Natural killer cell (primary cell): ENCODE results near the gene GRID1. TPM values are rescaled to one million over a fixed set of nuclear protein-coding genes. Genes with fewer than 3 reads are reported as not detected.

Experiments
- ATAC-seq, 3 donors: fragments of 150-1000 bp in 2 of 3; fragments of 200-7000 bp in 1 of 3; cut with Tn5 transposase; 1 replicate in 1 of 3; 2 replicates in 2 of 3; pipeline ENCODE4 v1.10.0; 2021; ENCODE audit warnings: mild to moderate bottlenecking in 2 of 3, moderate library complexity in 2 of 3
- DNase-seq, 2 donors: peaks; one replicate each; pipeline versions ENCODE4 v3.0.0 to v3.0.0-alpha.2; 2013 to 2021; ENCODE audit warnings: mixed read lengths in 1 of 2
- H3K27ac ChIP-seq: one replicate; pipeline ENCODE4 v1.5.1; 2013; ENCODE audit warnings: mild to moderate bottlenecking, low read length
- H3K27me3 ChIP-seq: one replicate; pipeline ENCODE4 v1.6.1; 2013; ENCODE audit warnings: low read length; ENCODE audit not compliant: control insufficient read depth, insufficient read depth
- H3K36me3 ChIP-seq: one replicate; pipeline ENCODE4 v1.6.1; 2013; ENCODE audit warnings: low read length; ENCODE audit not compliant: control insufficient read depth, insufficient read depth
- H3K4me1 ChIP-seq: one replicate; pipeline ENCODE4 v1.6.1; 2013; ENCODE audit warnings: low read length; ENCODE audit not compliant: control insufficient read depth, insufficient read depth
- H3K4me3 ChIP-seq: one replicate; pipeline ENCODE4 v1.5.1; 2013; ENCODE audit warnings: low read length
- H3K9me3 ChIP-seq: one replicate; pipeline ENCODE4 v1.6.1; 2013; ENCODE audit warnings: low read length; ENCODE audit not compliant: control insufficient read depth, insufficient read depth
- H3K27ac Mint-ChIP-seq, 2 donors: one replicate each; pipeline ENCODE4 v1.8.0; 2022; ENCODE audit warnings: mild to moderate bottlenecking in 2 of 2, mixed read lengths in 2 of 2, moderate library complexity in 1 of 2
- H3K27me3 Mint-ChIP-seq, 2 donors: one replicate each; pipeline ENCODE4 v1.8.0; 2022; ENCODE audit warnings: low read depth in 2 of 2, mixed read lengths in 2 of 2
- H3K36me3 Mint-ChIP-seq: one replicate; pipeline ENCODE4 v1.8.0; 2022; ENCODE audit warnings: mixed read lengths
- H3K4me1 Mint-ChIP-seq, 2 donors: one replicate each; pipeline ENCODE4 v1.8.0; 2022; ENCODE audit warnings: mixed read lengths in 2 of 2
- H3K4me3 Mint-ChIP-seq: one replicate; pipeline ENCODE4 v1.8.0; 2022; ENCODE audit warnings: mild to moderate bottlenecking, moderate library complexity, mixed read lengths
- H3K9me3 Mint-ChIP-seq, 2 donors: one replicate each; pipeline ENCODE4 v1.8.0; 2022; ENCODE audit warnings: mixed read lengths in 2 of 2
- CTCF ChIP-seq: fragments of 200-600 bp; IDR thresholded peaks from one replicate; pipeline ENCODE4 v1.8.0; 2022; ENCODE audit warnings: antibody characterized with exemption
- WGBS: methylation state at CpG from one replicate; pipeline ENCODE4 v1.1.7; 2013; ENCODE audit warnings: missing lambda C conversion rate; ENCODE audit not compliant: insufficient coverage; 5-methylcytosine and 5-hydroxymethylcytosine counted together
- intact Hi-C: fragments of 100-400 bp; cut with micrococcal nuclease; formaldehyde crosslinking; loops from one replicate; pipeline ENCODE4 v1.14.2; 2022
- total RNA-seq, 4 donors: library from RNA; stranded (reverse); fragments of 120-200 nt in 1 of 4; gene quantifications; one replicate each; pipeline versions ENCODE4 v1.2.3 to v1.2.4, GENCODE V29; 2013 to 2022

The GRID1 gene
- total RNA-seq, 3 donors from 2014 or later (not counting 1 experiment from before 2014, with no cell fraction given) = not detected

GRCh38 chr10:86030312-86030711, 336.3 kb downstream of the GRID1 start:
- Histone ChIP-seq H3K4me1 (no peaks in the 10 kb centered on the region), H3K27ac (no peak overlapping the region), H3K4me3 (no peak overlapping the region), H3K9me3 (no peaks in the 10 kb centered on the region), H3K27me3 (no peaks in the 10 kb centered on the region), H3K36me3 (no peaks in the 10 kb centered on the region)
- ATAC-seq = no peak
- H3K27ac Mint-ChIP-seq = no peak overlapping the region
- no peak for DNase-seq
- no peak for TF ChIP-seq CTCF
- no peaks in the 10 kb centered on the region for H3K4me1 Mint-ChIP-seq
- no peak overlapping the region for H3K4me3 Mint-ChIP-seq
- 0% methylated on average over 1 of the region's 2 CpGs for WGBS
- intact Hi-C loops = no loop called here
- no peaks in the 10 kb centered on the region for H3K9me3 Mint-ChIP-seq
- H3K36me3 Mint-ChIP-seq = no peaks in the 10 kb centered on the region
- H3K27me3 Mint-ChIP-seq = peaks cover 0 to 4% of the 10 kb centered on the region in 2 donors

GRCh38 chr10:86027346-86027745, 339.2 kb downstream of the GRID1 start:
- no peaks in the 10 kb centered on the region for H3K9me3 Mint-ChIP-seq
- Histone ChIP-seq H3K36me3 (no peaks in the 10 kb centered on the region), H3K27ac (no peak overlapping the region), H3K27me3 (no peaks in the 10 kb centered on the region), H3K9me3 (no peaks in the 10 kb centered on the region), H3K4me1 (no peaks in the 10 kb centered on the region), H3K4me3 (no peak overlapping the region)
- H3K27ac Mint-ChIP-seq = no peak overlapping the region
- 77% methylated on average over 1 of the region's 2 CpGs for WGBS
- H3K4me3 Mint-ChIP-seq = no peak overlapping the region
- ATAC-seq = no peak
- intact Hi-C loops = no loop called here
- no peak for TF ChIP-seq CTCF
- no peaks in the 10 kb centered on the region for H3K36me3 Mint-ChIP-seq
- H3K27me3 Mint-ChIP-seq = peaks cover 0 to 4% of the 10 kb centered on the region in 2 donors
- H3K4me1 Mint-ChIP-seq = no peaks in the 10 kb centered on the region
- DNase-seq = no peak

- Mint-ChIP-seq H3K9me3 (no peaks in the 10 kb centered on the region), H3K27ac (no peak overlapping the region), H3K4me3 (no peak overlapping the region), H3K27me3 (peaks cover 0 to 4% of the 10 kb centered on the region in 2 donors), H3K36me3 (no peaks in the 10 kb centered on the region), H3K4me1 (no peaks in the 10 kb centered on the region)
- H3K4me1 ChIP-seq = no peaks in the 10 kb centered on the region
- no peaks in the 10 kb centered on the region for H3K9me3 ChIP-seq
- whole genome bisulfite sequencing = 73% methylated on average over 3 of the region's 3 CpGs
- H3K27me3 ChIP-seq = no peaks in the 10 kb centered on the region
- ATAC-seq = no peak
- no peaks in the 10 kb centered on the region for H3K36me3 ChIP-seq
- no peak overlapping the region for H3K4me3 ChIP-seq
- TF ChIP-seq CTCF = no peak
- no peak overlapping the region for H3K27ac ChIP-seq
- intact Hi-C loops = no loop called here
- no peak for DNase-seq
Observed at GRCh38 chr10:86025509-86025908, 341.1 kb downstream of the GRID1 start.

- no peaks in the 10 kb centered on the region for H3K4me1 Mint-ChIP-seq
- no peaks in the 10 kb centered on the region for H3K9me3 Mint-ChIP-seq
- H3K36me3 ChIP-seq = no peaks in the 10 kb centered on the region
- no peak overlapping the region for H3K4me3 ChIP-seq
- peaks cover 0 to 4% of the 10 kb centered on the region in 2 donors for H3K27me3 Mint-ChIP-seq
- TF ChIP-seq CTCF = no peak
- H3K4me3 Mint-ChIP-seq = no peak overlapping the region
- H3K36me3 Mint-ChIP-seq = no peaks in the 10 kb centered on the region
- DNase-seq (no peak), ATAC-seq (no peak)
- intact Hi-C loops = no loop called here
- no peaks in the 10 kb centered on the region for H3K27me3 ChIP-seq
- H3K27ac ChIP-seq = no peak overlapping the region
- H3K27ac Mint-ChIP-seq = no peak overlapping the region
- H3K4me1 ChIP-seq = no peaks in the 10 kb centered on the region
- no peaks in the 10 kb centered on the region for H3K9me3 ChIP-seq
- 83% methylated on average over 8 of the region's 8 CpGs for WGBS
Observed at GRCh38 chr10:86024281-86025041, 342.1 kb downstream of the GRID1 start.
